TTC549 (cell line): ENCODE results near the gene LNX2.

Experiments
- FAIRE-seq: peaks from 2 replicates; lab custom pipeline; 2012; peaks lifted over from hg19 to GRCh38; lab: Jason Lieb, UNC

LNX2 gene

DNA sequence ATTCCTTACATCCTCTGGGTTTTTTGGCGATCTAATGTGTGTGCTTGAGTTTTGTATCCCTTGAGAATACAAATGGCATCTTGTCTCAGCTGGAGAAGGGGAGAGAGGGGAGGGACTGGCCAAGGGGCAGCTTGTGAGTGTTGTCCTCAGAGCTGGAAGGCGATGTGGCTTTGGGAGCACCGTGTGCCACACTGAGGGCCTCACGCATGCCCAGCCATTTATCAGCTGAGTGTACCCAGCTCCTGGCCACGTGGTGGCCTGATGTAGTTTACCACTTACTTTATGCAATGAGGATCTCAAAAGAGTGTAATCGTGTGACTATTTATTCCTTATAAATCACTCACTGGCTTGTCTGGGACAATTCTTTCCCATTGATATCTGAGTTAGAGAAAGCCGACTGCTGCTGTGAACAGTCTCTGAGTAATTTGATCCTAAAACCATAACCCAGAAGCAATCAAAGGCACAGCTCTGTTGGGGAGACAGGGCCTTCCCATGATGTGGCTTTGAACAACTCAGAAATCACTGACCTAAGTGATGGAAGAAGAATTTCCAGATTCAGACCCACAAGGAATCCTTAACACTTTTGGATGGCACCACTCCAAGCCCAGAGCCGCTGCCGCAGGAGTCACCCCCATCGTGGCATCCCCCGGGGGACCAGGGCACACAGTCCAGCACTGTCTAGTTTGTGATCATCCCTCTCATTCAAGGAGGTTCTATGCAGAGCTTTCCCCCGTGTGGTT, 116.0 kb downstream of the LNX2 start:
- FAIRE-seq = no peak

DNA sequence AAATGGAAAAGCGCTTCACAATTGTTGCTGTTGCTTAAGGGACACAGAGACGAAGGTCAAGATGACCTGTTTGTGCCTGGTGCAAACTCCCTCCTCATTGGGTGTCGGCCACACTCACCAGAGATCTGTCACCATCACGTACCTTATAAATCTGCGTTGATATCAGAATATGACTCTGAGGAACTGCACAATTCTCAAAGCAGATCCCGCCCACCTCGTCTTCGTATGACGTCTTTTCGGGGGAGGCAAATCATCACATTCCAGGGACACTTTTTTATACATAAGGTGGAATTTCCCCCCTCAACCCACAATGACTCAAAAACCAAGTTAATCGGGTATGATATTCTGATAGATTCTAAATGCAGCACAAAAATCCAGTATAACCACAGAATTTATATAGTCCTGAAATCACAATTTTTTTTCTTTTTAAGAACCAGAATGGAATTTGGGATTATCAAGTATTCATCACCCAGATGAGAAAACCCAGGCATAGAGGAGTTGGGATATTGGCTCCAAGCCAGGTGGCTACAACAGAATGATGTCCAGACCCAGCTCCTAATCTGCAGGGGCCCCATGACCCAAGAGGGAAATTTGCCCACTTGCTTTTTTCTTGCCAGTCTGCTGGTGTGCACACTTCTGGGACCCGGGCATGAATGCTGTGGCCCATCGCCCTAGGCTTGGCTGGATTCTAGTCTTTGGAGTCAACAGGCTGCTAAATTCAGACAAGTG, 119.4 kb downstream of the LNX2 start:
- no peak for FAIRE-seq

DNA sequence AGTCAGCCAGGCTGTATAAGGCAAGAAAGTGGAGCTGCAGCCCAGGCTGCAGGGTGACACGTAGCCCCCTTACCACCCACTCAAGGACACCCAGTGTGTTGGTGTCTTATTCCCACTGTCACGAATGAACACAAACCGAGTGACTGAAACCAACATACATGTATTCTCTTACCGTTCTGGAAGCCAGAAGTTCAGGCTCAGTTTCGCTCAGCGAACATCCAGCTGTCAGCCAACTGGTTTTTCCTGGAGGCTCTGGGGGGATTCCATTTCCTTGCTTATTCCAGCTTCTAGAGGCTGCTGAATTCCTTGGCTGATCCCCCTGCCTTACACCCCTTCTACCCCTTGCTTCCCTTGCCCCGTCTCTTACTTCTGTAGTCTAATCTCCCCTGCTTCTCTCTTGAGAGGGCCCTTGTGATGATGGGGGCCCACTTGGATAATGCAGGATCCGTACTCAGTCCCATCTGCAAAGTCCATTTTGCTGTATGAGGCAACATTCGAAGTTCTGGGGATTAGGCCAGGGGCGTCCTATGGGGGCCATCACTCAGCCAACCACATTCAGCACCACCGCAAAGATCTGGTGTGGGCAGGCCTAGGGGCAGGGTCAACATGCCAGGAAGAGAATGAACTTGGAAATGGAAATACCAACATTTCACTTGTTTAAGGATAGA, 122.6 kb downstream of the LNX2 start:
- no peak for FAIRE-seq

DNA sequence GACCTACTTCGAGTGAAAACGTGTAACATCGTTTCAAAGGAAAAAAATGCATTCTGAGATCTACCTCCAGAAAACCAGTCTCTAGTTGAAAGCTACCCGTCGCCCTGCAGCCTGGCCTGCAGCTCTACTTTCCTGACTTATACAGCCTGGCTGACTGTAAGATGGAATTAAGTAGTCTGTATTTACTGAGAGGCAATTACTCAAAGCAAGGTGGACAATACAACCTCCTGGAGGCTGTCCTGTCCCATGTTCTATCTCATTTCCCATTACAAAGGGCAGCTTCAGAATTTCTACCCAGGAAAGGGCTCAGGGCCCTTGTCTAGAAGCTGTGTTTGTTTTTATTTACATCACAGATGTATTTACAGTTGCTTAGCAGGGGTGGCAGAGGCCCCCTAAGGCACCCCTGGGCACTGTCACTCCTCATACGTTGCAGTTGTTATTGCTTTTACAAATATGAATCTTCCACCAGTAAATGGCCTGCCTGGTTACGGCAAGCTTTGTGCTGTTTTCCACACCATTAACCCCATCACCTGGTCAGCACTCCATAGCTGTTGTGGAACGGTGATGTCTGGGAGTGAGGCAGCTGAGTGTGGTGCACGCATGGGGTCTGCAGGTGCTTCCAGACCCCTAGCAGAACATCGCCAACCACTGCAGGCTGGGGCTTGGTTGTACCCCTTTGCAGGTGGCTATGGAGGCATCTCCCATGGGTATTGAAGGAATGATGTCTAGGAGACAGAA, 123.6 kb downstream of the LNX2 start:
- FAIRE-seq = no peak

DNA sequence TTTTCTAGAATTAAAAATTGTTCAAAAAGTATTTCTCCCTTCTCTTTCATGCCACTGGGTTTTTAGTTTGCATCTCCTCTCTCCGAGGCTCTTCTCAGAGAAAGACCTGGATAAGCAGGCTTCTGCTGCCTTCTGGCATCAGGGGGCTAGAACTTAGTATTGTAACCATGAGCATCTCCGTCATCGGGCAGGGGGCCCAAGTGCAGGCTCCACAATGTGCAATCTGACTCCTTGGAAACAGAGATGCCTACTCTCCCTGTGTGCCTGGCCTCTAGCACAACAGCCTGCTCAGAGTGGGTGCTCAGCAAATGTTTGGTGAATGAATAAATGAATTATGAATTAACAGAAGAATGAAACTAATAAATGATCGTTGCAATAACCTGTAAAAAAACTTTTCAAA, 124.3 kb downstream of the LNX2 start:
- no peak for FAIRE-seq
